Measurements from ENCODE around the gene SLX4IP. TPM values are rescaled to one million over a fixed set of nuclear protein-coding genes. Genes with fewer than 3 reads are reported as not detected.

The SLX4IP gene
- total RNA-seq, 4 donors from 2014 or later = 1.3 to 3.0 (median 1.9) TPM

DNA sequence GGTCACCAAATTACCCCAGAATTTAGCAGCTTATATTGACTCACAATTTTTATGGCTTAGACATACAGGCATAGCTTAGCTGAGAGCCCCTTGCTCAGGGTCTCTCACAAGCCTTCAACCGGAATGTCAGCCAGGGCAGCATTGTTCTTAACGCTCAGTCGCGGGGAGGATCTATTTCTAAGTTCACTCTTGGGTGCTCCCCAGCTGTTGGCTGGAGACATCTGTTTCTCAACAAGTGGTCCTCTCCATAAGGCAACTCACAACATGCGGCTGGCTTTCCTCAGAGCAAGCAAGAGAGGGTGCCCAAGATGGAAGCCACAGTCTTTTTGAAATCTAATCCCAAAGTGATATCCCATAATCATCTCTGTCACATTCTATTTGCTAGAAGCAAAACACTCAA, 46.6 kb downstream of the SLX4IP start:
- no peak for ATAC-seq
- Histone ChIP-seq H3K9me3 (no peaks in the 10 kb centered on the region), H3K36me3 (no peaks in the 10 kb centered on the region), H3K4me3 (no peak overlapping the region), H3K27me3 (no peaks in the 10 kb centered on the region), H3K4me1 (no peaks in the 10 kb centered on the region), H3K27ac (no peak overlapping the region)
- no peak for TF ChIP-seq POLR2AphosphoS5 (IDR thresholded peaks at IDR 0.05)
- no peak for TF ChIP-seq POLR2A (IDR thresholded peaks at IDR 0.05)
- 80% methylated on average over 2 of the region's 5 CpGs; no CpG with 5 or more reads in 1 of the 2 donors for WGBS, 2 donors (ENCODE audit: low coverage in 1 of 2)

DNA sequence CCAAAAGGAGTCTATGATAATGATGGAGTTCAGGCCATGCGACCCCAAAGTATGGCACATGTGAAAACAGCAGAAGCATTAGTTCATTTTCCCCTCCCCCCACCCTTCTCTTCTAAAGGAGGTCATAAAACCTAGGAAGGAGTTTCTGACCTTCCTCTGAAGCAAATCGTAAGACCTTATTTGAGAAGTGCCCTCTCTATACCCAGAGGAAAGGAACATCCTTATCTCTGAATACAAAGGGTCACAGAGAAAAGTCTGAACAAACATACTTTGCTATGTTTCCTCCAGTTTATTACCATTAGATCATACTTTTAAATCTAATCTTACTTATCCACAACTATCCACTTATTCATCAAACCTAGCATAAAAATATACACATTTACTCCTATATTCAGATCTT, 48.6 kb downstream of the SLX4IP start:
- H3K9me3 ChIP-seq = no peaks in the 10 kb centered on the region
- ATAC-seq = no peak

DNA sequence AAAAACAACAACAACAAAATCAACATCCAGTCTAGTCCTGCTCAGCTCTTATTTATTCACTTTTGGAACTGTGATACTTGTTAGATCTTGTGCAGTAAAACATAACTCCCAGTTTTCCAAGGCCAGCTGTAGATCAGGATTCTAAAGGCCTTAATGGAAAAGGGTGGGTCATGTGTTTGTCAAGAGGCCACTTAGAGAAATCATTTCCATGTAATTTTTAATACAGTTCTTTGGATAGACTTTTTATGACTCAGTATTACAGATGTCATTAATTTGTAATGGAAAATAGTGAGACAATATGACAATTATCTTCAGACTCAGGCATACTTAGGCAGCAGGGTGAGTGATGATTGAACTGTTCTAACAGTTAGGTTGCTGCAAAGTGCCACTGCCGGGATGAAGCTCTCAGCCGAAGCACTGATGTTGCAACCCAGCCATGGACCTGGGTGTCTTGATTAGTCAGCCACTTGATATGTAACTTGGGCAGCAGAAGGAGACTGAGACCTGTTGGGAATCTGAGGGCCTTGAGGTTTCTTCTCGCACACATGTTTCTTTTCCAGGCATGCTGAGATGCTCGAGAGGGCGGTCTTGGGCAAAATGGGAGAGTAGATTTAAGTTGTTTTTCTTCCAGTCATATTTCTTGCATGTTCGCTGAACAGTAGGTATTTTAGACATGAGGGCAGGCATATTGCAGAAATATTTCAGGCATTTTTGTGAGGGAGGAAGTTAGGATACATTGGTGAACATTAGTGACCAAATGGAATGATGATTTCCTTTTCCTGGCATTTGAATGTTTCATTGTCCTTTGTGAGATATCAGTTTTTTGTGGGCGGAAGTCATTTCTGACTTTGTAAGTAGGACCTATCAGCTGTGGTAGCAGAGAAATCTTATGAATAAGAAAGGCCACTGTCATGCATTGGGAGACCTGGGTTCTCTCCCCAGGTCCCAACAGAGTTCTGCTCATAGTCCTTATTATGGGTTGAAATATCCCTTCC, 52.3 kb downstream of the SLX4IP start:
- no peaks in the 10 kb centered on the region for H3K4me1 ChIP-seq
- TF ChIP-seq POLR2AphosphoS5 (IDR thresholded peaks at IDR 0.05) (peak; percentile 28), POLR2A (IDR thresholded peaks at IDR 0.05) (no peak), EP300 (IDR thresholded peaks at IDR 0.05) (no peak)
- TF ChIP-seq, protein P1, sequence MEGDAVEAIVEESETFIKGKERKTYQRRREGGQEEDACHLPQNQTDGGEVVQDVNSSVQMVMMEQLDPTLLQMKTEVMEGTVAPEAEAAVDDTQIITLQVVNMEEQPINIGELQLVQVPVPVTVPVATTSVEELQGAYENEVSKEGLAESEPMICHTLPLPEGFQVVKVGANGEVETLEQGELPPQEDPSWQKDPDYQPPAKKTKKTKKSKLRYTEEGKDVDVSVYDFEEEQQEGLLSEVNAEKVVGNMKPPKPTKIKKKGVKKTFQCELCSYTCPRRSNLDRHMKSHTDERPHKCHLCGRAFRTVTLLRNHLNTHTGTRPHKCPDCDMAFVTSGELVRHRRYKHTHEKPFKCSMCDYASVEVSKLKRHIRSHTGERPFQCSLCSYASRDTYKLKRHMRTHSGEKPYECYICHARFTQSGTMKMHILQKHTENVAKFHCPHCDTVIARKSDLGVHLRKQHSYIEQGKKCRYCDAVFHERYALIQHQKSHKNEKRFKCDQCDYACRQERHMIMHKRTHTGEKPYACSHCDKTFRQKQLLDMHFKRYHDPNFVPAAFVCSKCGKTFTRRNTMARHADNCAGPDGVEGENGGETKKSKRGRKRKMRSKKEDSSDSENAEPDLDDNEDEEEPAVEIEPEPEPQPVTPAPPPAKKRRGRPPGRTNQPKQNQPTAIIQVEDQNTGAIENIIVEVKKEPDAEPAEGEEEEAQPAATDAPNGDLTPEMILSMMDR (IDR thresholded peaks at IDR 0.05) = no peak
- no peak overlapping the region for H3K4me3 ChIP-seq
- peak; percentile 39 for ATAC-seq
- WGBS, 2 donors (ENCODE audit: low coverage in 1 of 2) = 80 to 90% methylated on average over 5 to 7 of the region's 7 CpGs
- H3K9me3 ChIP-seq = no peaks in the 10 kb centered on the region
- no peak overlapping the region for H3K27ac ChIP-seq
- no peaks in the 10 kb centered on the region for H3K36me3 ChIP-seq
- no peaks in the 10 kb centered on the region for H3K27me3 ChIP-seq

More for the DNA sequence above, 48.6 kb downstream of the SLX4IP start:
- TF ChIP-seq EP300 (IDR thresholded peaks at IDR 0.05) (no peak), POLR2A (IDR thresholded peaks at IDR 0.05) (no peak), POLR2AphosphoS5 (IDR thresholded peaks at IDR 0.05) (no peak)
- H3K4me1 ChIP-seq = no peaks in the 10 kb centered on the region
- no peaks in the 10 kb centered on the region for H3K27me3 ChIP-seq
- H3K27ac ChIP-seq = no peak overlapping the region
- H3K4me3 ChIP-seq = no peak overlapping the region
- H3K36me3 ChIP-seq = no peaks in the 10 kb centered on the region
- WGBS, 2 donors (ENCODE audit: low coverage in 1 of 2) = 92 to 94% methylated on average over 2 of the region's 2 CpGs

DNA sequence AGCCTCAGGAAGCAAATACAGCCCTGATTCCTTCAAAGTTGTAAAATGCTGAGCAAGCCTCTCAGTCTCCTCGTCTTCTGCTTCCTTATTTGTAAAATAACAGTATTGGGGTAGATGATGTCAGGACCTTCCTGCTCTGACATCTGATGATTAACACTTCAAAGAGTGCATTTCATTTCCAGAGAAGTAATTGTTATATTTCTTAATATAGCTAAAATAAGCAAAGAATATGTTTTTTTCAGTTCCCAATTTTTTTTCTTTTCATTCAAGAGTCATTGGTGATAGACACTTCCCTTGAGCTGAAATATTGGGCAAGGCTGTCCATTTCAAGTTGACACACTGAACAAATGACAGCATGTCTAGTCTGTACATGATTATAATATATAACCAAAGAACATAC, 53.4 kb downstream of the SLX4IP start:
- H3K4me3 ChIP-seq = no peak overlapping the region
- H3K27ac ChIP-seq = no peak overlapping the region
- no peaks in the 10 kb centered on the region for H3K27me3 ChIP-seq
- no peaks in the 10 kb centered on the region for H3K36me3 ChIP-seq
- ATAC-seq = no peak
- TF ChIP-seq POLR2AphosphoS5 (IDR thresholded peaks at IDR 0.05) (no peak), EP300 (IDR thresholded peaks at IDR 0.05) (no peak), POLR2A (IDR thresholded peaks at IDR 0.05) (no peak)
- TF ChIP-seq, protein P1 (IDR thresholded peaks at IDR 0.05) = no peak
- H3K4me1 ChIP-seq = no peaks in the 10 kb centered on the region
- WGBS, 2 donors (ENCODE audit: low coverage in 1 of 2) = 81 to 83% methylated on average over 1 of the region's 1 CpG
- H3K9me3 ChIP-seq = no peaks in the 10 kb centered on the region

DNA sequence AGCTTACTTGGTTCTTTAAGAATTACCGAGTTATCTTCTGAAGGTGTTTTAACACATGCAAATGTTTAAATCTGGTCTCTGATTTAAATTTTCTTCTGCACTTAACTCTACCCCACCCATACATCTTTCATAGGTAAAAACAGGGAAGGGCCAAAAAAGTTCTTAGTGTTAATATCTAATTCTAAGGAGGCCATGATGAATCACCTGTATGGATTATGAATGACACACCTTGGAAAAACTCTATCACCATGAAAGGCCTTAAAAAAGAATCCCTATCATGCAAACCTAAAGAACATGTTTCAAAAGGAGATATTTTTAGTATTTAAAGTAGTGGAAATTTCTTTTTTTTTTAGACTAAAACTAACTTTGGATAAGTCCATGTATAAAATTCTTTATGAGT, 54.7 kb downstream of the SLX4IP start:
- no peak overlapping the region for H3K4me3 ChIP-seq
- H3K27ac ChIP-seq = no peak overlapping the region
- no peaks in the 10 kb centered on the region for H3K4me1 ChIP-seq
- TF ChIP-seq POLR2AphosphoS5 (IDR thresholded peaks at IDR 0.05) (no peak), EP300 (IDR thresholded peaks at IDR 0.05) (no peak), POLR2A (IDR thresholded peaks at IDR 0.05) (no peak)
- TF ChIP-seq, protein P1 (IDR thresholded peaks at IDR 0.05) = no peak
- no peaks in the 10 kb centered on the region for H3K27me3 ChIP-seq
- ATAC-seq = no peak
- H3K9me3 ChIP-seq = no peaks in the 10 kb centered on the region
- H3K36me3 ChIP-seq = no peaks in the 10 kb centered on the region
- 100% methylated on average over 1 of the region's 1 CpG for WGBS, 2 donors (ENCODE audit: low coverage in 1 of 2)

DNA sequence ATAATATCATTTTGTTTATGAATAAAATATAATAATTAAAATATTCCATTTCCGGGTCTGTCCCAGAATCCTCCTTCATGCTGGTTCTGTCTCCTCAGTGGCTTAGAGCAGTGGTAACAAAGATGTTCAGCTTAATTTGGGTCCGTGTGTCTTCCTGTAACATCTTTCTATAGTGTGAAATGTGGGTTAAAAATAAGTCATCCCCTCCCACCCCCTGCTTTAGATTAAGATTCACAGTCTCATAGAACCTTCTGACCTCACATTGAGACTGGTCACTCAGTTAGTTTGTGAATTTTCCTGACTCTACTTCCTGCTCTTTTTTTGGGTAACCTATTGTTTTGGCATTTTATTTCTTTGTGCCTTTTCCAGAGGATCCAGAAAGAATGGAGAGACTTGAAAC, 55.2 kb downstream of the SLX4IP start:
- Histone ChIP-seq H3K4me1 (no peaks in the 10 kb centered on the region), H3K27me3 (no peaks in the 10 kb centered on the region), H3K4me3 (no peak overlapping the region), H3K27ac (no peak overlapping the region), H3K9me3 (no peaks in the 10 kb centered on the region), H3K36me3 (no peaks in the 10 kb centered on the region)
- WGBS, 2 donors (ENCODE audit: low coverage in 1 of 2) = 87 to 95% methylated on average over 2 of the region's 2 CpGs
- no peak for ATAC-seq
- TF ChIP-seq, protein P1 (IDR thresholded peaks at IDR 0.05) = no peak
- TF ChIP-seq EP300 (IDR thresholded peaks at IDR 0.05) (no peak), POLR2A (IDR thresholded peaks at IDR 0.05) (no peak), POLR2AphosphoS5 (IDR thresholded peaks at IDR 0.05) (no peak)

Data from gastroesophageal sphincter (tissue), 4 donors.